ENCODE results near the gene TEX29. TPM values are rescaled to one million over a fixed set of nuclear protein-coding genes. Genes with fewer than 3 reads are reported as not detected.

TEX29 gene
- total RNA-seq, 1 donor from 2014 or later = 0.54 TPM

DNA sequence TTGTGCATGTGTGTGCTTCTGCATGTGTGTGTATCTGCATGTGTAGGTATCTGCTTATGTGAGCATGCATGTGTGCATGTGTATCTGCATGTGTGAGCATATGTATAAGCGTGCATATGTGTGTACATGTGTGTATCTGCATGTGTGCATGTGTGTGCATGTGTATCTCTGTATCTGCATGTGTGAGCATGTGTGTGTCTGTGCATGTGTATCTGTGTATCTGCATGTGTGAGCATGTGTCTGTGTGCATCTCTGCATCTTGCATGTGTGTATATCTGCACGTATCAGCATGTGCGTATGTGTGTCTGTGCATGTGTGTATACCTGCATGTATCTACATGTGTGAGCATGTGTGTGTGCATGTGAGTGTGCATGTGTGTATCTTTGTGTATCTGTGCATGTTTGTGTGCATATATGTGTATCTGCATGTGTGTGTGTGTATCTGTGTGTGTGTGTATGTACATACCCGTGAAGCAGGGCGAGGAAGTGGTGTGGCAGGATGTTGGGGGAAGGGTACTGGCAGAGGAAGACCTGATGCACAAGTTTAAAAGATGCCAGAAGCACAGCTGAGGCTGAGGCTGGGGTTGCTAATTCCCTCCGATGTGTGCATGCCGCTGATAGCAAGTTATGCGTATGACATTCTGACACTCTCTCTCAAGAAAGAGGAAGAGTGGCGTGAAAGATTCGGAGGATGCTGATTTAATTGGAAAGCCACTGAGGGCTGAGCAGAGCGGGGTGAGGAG lies 64.2 kb downstream of the TEX29 start:
- TF ChIP-seq, protein P1, sequence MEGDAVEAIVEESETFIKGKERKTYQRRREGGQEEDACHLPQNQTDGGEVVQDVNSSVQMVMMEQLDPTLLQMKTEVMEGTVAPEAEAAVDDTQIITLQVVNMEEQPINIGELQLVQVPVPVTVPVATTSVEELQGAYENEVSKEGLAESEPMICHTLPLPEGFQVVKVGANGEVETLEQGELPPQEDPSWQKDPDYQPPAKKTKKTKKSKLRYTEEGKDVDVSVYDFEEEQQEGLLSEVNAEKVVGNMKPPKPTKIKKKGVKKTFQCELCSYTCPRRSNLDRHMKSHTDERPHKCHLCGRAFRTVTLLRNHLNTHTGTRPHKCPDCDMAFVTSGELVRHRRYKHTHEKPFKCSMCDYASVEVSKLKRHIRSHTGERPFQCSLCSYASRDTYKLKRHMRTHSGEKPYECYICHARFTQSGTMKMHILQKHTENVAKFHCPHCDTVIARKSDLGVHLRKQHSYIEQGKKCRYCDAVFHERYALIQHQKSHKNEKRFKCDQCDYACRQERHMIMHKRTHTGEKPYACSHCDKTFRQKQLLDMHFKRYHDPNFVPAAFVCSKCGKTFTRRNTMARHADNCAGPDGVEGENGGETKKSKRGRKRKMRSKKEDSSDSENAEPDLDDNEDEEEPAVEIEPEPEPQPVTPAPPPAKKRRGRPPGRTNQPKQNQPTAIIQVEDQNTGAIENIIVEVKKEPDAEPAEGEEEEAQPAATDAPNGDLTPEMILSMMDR (IDR thresholded peaks at IDR 0.05; ENCODE audit: unreplicated experiment) = no peak
- Mint-ChIP-seq H3K4me1 (ENCODE audit: unreplicated experiment) (peaks cover 5% of the 10 kb centered on the region), H3K27me3 (ENCODE audit: unreplicated experiment) (peaks cover 8% of the 10 kb centered on the region), H3K4me3 (ENCODE audit: unreplicated experiment) (no peak overlapping the region), H3K36me3 (ENCODE audit: low read depth, unreplicated experiment) (no peaks in the 10 kb centered on the region), H3K9me3 (ENCODE audit: unreplicated experiment) (peaks cover 9% of the 10 kb centered on the region), H3K27ac (ENCODE audit: unreplicated experiment) (no peak overlapping the region)
- DNase-seq (ENCODE audit: low spot score) = no peak

GRCh38 chr13:111385183-111385857 lies 64.9 kb downstream of the TEX29 start:
- Mint-ChIP-seq H3K36me3 (ENCODE audit: low read depth, unreplicated experiment) (no peaks in the 10 kb centered on the region), H3K4me1 (ENCODE audit: unreplicated experiment) (peaks cover 5% of the 10 kb centered on the region), H3K27me3 (ENCODE audit: unreplicated experiment) (peaks cover 8% of the 10 kb centered on the region), H3K4me3 (ENCODE audit: unreplicated experiment) (no peak overlapping the region), H3K27ac (ENCODE audit: unreplicated experiment) (no peak overlapping the region), H3K9me3 (ENCODE audit: unreplicated experiment) (peaks cover 6% of the 10 kb centered on the region)
- DNase-seq (ENCODE audit: low spot score) = no peak
- TF ChIP-seq, protein P1 (IDR thresholded peaks at IDR 0.05; ENCODE audit: unreplicated experiment) = no peak

- DNase-seq (ENCODE audit: low spot score) = no peak
- no peaks in the 10 kb centered on the region for H3K36me3 Mint-ChIP-seq (ENCODE audit: low read depth, unreplicated experiment)
- peaks cover 5% of the 10 kb centered on the region for H3K4me1 Mint-ChIP-seq (ENCODE audit: unreplicated experiment)
- H3K27me3 Mint-ChIP-seq (ENCODE audit: unreplicated experiment) = peaks cover 6% of the 10 kb centered on the region
- TF ChIP-seq, protein P1 (IDR thresholded peaks at IDR 0.05; ENCODE audit: unreplicated experiment) = no peak
- H3K9me3 Mint-ChIP-seq (ENCODE audit: unreplicated experiment) = no peaks in the 10 kb centered on the region
- no peak overlapping the region for H3K27ac Mint-ChIP-seq (ENCODE audit: unreplicated experiment)
- no peak overlapping the region for H3K4me3 Mint-ChIP-seq (ENCODE audit: unreplicated experiment)
Measured at GRCh38 chr13:111387026-111387871, 66.8 kb downstream of the TEX29 start.

- Mint-ChIP-seq H3K36me3 (ENCODE audit: low read depth, unreplicated experiment) (no peaks in the 10 kb centered on the region), H3K27ac (ENCODE audit: unreplicated experiment) (no peak overlapping the region)
Measured at GRCh38 chr13:111387945-111388600, 67.6 kb downstream of the TEX29 start.

More at GRCh38 chr13:111387945-111388600, 67.6 kb downstream of the TEX29 start:
- Mint-ChIP-seq H3K27me3 (ENCODE audit: unreplicated experiment) (peaks cover 3% of the 10 kb centered on the region), H3K9me3 (ENCODE audit: unreplicated experiment) (no peaks in the 10 kb centered on the region), H3K4me3 (ENCODE audit: unreplicated experiment) (no peak overlapping the region), H3K4me1 (ENCODE audit: unreplicated experiment) (peaks cover 5% of the 10 kb centered on the region)
- no peak for DNase-seq (ENCODE audit: low spot score)
- TF ChIP-seq, protein P1 (IDR thresholded peaks at IDR 0.05; ENCODE audit: unreplicated experiment) = no peak
